Activated CD4-positive, CD25-positive, alpha-beta regulatory T cell treated with anti-CD3 and anti-CD28 coated beads, Interleukin-2, amount 50 U/mL, for 72 hours (primary cell): ENCODE measurements around the gene SHOC2.

ENCODE experiments used
- DNase-seq: peaks from one replicate; pipeline ENCODE4 v3.0.0; 2021

SHOC2 gene

GRCh38 chr10:110985497-110986275, 66.3 kb downstream of the SHOC2 start:
- DNase-seq = no peak

- DNase-seq = no peak
These were observed 69.6 kb downstream of the SHOC2 start for GRCh38 chr10:110989016-110989415.

GRCh38 chr10:110992006-110992800, 72.8 kb downstream of the SHOC2 start:
- no peak for DNase-seq

- no peak for DNase-seq
These were observed 73.8 kb downstream of the SHOC2 start for GRCh38 chr10:110993024-110993693.

- no peak for DNase-seq
These were observed 75.1 kb downstream of the SHOC2 start for GRCh38 chr10:110994406-110995086.

- DNase-seq = no peak
These were observed 75.9 kb downstream of the SHOC2 start for GRCh38 chr10:110995301-110995700.

- no peak for DNase-seq
These were observed 76.9 kb downstream of the SHOC2 start for GRCh38 chr10:110996256-110996655.

DNA sequence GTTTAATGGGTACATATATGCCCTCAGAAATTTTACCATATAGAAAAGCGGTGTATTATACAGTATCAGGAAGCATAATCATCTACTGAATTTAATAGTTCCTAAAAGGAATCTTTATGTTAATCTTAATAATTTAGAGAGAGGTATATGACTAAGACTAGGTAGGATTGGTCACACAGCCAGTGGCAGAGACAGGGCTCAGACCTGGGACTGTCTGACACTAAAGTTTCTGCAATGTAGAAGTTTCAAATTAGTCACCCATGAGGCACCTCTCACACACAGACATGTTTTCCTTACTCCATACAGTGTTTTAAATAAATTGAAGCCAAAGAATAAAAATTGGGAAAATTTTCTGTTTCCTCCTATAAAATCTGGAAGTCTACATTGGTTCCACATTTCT, 84.6 kb downstream of the SHOC2 start:
- DNase-seq = no peak

DNA sequence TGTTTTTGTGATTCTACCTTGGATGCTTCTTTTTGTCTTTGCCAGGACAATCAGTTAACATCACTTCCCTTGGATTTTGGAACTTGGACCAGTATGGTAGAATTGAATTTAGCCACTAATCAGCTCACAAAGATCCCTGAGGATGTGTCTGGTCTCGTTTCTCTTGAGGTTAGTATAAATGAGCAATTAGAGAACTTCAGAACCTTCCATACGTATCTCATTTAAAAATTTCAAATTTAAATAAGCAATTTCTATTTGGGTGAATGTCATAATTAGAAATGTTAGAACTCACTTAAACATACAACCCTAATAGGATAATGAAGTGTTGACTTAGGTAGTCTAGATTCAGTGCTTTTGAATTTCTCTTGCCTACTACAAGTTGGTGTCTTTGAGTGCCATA, 88.1 kb downstream of the SHOC2 start:
- DNase-seq = no peak

- DNase-seq = no peak
These were observed 95.8 kb downstream of the SHOC2 start for GRCh38 chr10:111015181-111015580.

- no peak for DNase-seq
These were observed 97.7 kb downstream of the SHOC2 start for GRCh38 chr10:111017098-111017497.

- DNase-seq = no peak
These were observed 98.6 kb downstream of the SHOC2 start for GRCh38 chr10:111018021-111018420.

DNA sequence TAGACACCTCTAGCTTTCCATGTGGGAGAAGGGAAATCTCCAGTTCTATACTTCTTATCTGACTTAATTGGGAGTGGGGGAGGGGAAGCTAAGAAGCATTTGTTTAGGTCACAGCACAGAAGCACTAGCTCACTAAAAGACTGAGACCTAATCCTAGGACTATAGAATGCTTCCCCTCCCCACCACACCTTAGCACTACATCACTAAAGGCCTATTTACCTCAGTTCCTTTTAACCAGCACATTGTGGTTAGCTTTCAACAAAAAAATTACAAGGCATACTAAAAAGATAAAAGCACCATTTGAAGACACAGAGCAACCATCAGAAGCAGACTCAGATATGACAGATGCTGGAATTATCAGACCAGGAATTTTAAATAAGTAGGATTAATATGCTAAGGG, 103.7 kb downstream of the SHOC2 start:
- no peak for DNase-seq

DNA sequence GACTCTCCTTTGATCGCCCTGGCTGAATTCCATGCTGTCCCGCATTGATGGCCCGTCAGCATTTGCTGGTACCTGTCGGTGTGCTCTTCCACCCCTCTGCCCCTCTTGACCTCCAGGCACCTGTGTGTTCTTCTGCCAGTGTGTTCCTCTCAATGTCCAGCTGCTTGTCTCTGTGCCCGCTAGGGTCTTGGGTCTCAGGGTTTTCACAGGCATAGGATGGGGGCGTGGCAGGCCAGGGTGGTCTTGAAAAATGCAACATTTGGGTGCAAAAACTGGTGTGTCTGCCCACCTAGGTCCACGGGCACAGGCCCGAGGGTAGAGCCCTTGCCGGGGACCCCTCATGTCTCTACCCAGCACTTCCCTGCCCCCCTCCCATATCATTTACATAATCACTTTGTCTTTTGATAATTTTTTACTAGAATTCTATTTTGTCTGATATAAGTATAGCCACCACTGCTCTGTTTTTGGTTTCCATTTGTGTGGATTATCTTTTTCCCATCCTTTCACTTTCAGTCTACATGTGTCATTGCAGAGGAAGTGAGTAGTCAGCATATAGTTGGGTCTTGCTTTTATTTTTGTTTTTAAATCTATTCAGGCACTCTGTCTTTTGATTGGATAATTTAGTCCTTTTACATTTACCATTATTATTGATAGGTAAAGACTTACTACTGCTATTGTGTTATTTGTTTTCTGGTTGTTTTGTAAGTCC, 110.8 kb downstream of the SHOC2 start:
- no peak for DNase-seq

DNA sequence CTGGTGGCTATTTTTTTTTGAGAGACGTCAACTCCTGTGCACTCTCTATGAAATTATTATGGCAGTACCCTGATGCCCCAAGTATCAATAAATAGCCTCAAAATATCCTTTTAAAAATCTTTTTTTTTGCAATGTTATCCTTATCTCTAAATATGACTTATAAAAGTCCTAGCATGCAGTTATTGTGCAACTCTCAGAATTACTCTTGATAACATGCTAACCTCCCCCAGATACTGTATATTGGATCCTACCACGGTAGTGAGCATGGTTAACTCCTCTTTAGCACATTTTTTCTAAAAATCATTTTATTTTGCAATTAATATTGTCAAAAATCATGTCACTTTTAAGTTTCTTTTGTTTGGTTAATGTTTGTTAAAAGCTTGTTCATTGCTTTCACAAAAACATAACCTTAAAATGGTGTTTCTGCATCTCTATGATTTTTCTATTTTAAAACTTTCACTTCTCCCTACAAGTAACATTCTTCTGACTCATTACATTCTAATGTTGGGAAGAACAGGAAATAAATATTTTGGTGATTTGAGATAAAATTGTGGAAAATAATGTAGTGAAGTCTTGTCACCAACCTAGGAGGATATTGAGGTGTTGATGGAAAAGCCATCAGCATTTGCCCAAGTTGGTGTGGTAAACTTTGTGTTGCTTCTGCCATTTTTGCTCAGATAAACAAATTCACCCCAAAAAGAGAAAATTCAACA, 115.3 kb downstream of the SHOC2 start:
- no peak for DNase-seq

- DNase-seq = no peak
These were observed 116.1 kb downstream of the SHOC2 start for GRCh38 chr10:111035542-111035941.

- DNase-seq = no peak
These were observed 118.5 kb downstream of the SHOC2 start for GRCh38 chr10:111037858-111038257.

- DNase-seq = no peak
These were observed 120.1 kb downstream of the SHOC2 start for GRCh38 chr10:111039522-111039921.

DNA sequence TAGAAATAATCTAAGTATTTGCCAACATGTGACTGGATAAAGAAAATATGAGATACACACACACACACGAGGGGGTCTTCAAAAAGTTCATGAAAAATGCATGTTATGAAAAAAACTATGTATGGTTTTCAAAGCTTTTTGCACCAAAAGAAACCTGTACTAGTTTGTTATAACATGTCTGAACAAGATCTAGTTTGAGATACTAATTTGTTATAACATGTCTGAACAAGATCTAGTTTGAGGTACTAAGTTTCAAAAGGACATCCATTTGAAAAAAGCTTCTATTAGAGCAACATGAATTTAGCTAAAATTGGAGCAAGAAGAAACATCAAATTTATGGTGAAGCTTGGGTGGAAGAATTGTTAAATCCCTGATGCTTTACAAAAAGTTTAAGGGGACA, 137.6 kb downstream of the SHOC2 start:
- DNase-seq = no peak
